Pancreas (tissue), 10 donors: ENCODE results near the gene ATXN1. TPM values are rescaled to one million over a fixed set of nuclear protein-coding genes. Genes with fewer than 3 reads are reported as not detected.

Experiments used
- ATAC-seq, 4 donors: fragments of 200-7000 bp; cut with Tn5 transposase; one replicate each; pipeline versions ENCODE4 v1.8.0 to v1.9.1; 2020; ENCODE audit warnings: mild to moderate bottlenecking in 4 of 4, moderate library complexity in 4 of 4
- DNase-seq, 6 donors: peaks; one replicate each; pipeline ENCODE4 v3.0.0-alpha.2; 2020
- FAIRE-seq: peaks from 2 replicates; lab custom pipeline; 2012; peaks lifted over from hg19 to GRCh38; lab: Jason Lieb, UNC
- H3K27ac ChIP-seq, 4 donors: fragments of 200-600 bp; sonication (generic); 1 replicate in 3 of 4; 2 replicates in 1 of 4; pipeline versions ENCODE4 v1.5.0 to v1.8.0; 2020
- H3K27me3 ChIP-seq, 4 donors: fragments of 200-600 bp; one replicate each; pipeline ENCODE4 v1.8.0; 2021
- H3K36me3 ChIP-seq, 3 donors: fragments of 200-600 bp; sonication (generic) in 1 of 3; one replicate each; pipeline versions ENCODE4 v1.5.0 to v1.8.0; 2020 to 2021
- H3K4me1 ChIP-seq, 3 donors: fragments of 200-600 bp; one replicate each; pipeline ENCODE4 v1.8.0; 2021
- H3K4me3 ChIP-seq, 4 donors: fragments of 200-600 bp; sonication (generic) in 2 of 4; one replicate each; pipeline versions ENCODE4 v1.5.0 to v1.8.0; 2020 to 2021
- H3K9me3 ChIP-seq, 4 donors: fragments of 200-600 bp; one replicate each; pipeline ENCODE4 v1.8.0; 2021
- CTCF ChIP-seq, 4 donors: fragments of 200-600 bp; sonication (generic) in 3 of 4; IDR thresholded peaks; one replicate each; pipeline versions ENCODE4 v1.5.0 to v1.8.0; 2021; ENCODE audit warnings: antibody characterized with exemption in 4 of 4
- WGBS, 2 donors: extraction: QIAGEN DNeasy Blood & Tissue Kit; methylation state at CpG; one replicate each; pipeline ENCODE4 v1.1.7; 2013; 5-methylcytosine and 5-hydroxymethylcytosine counted together
- intact Hi-C, 3 donors: fragments of 100-400 bp; cut with DNase I; formaldehyde crosslinking; loops; one replicate each; pipeline versions ENCODE4 v1.11.1 to v1.14.2; 2022
- polyA plus RNA-seq, 2 donors: library from polyadenylated mRNA; stranded (reverse); fragments of 200-250 nt; gene quantifications; one replicate each; pipeline ENCODE4 v1.2.3, GENCODE V29; 2013
- total RNA-seq, 6 donors: library from RNA; stranded (reverse); fragmentation: NEBNext Ultra II Directional in 4 of 6; extraction: Animal tissue kit (Norgen Biotek cat#: 25700) in 4 of 6; gene quantifications; one replicate each; pipeline versions ENCODE4 v1.2.1 to v1.2.4, GENCODE V29; 2021 to 2023
- donor health status: healthy with polysubstance abuse.
- donor health status: DM: no; HTN: no; CAD: no; lungs with moderate emphysema.
- donor health status: DM: no; HTN: no; CAD: no.
- donor health status: control.
- donor health status: control.
- donor health status: Bipolar disorder and iron deficiency.
- donor health status: DM: yes; HTN: yes; CAD: no.
- donor health status: DM: no; HTN: no; CAD: no.
- donor health status: DM: no; HTN: no; CAD: no.
- donor health status: DM: yes; HTN: yes; CAD: no.

Gene ATXN1
- total and polyA plus RNA-seq, 8 donors = 4.9 to 38.6 (median 20.5) TPM

DNA sequence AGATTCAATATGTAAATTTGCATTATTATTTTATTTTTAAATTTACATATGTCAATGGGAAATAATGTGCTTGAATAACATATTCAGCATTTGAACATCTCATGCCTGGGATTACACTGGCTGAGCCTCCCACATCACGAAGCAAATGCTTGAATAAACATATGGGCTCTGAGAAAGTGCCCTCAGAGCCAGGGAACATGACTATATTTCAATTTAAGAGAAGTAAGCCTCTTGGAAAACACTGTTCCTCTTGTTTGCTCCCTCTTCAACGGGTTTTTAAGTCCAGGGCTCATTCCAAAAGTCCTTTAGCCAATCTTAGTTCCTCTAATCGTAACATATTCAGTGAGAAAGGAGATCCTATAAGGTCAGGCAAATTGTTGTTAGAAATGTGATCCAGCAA, 400.9 kb downstream of the ATXN1 start:
- DNase-seq (no peak), FAIRE-seq (no peak), ATAC-seq (no peak)
- no peak overlapping the region for H3K4me3 ChIP-seq
- no peaks in the 10 kb centered on the region for H3K36me3 ChIP-seq
- no peaks in the 10 kb centered on the region for H3K4me1 ChIP-seq
- WGBS, 2 donors = 89 to 91% methylated on average over 3 of the region's 3 CpGs
- H3K27ac ChIP-seq = no peak overlapping the region
- no peak for TF ChIP-seq CTCF (IDR thresholded peaks at IDR 0.05)
- H3K27me3 ChIP-seq = no peaks in the 10 kb centered on the region
- intact Hi-C loops = no loop called here
- H3K9me3 ChIP-seq = no peaks in the 10 kb centered on the region

DNA sequence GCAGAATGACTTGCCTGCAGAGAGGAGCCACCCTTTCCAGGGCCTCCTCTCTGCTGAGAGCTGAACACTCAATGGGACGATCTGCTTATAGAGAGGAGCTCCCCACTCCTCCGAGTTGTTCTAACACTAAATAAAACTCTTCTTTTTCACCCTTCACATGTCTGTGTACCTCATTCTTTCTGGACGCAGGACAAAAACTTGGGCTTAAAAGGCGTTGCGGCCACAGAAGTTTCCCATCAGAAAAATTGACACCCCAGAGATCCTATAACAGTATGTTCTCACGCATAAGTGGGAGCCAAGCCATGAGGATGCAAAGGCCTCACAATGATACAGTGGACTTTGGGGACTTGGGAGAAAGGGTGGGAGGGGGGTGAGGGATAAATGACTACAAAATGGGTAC, 401.7 kb downstream of the ATXN1 start:
- ATAC-seq (no peak), DNase-seq (no peak)
- intact Hi-C loops = no loop called here

GRCh38 chr6:16358531-16359138, 402.6 kb downstream of the ATXN1 start:
- ATAC-seq (no peak), FAIRE-seq (no peak), DNase-seq (no peak)
- no peak overlapping the region for H3K27ac ChIP-seq
- WGBS, 2 donors = 89 to 90% methylated on average over 16 to 18 of the region's 18 CpGs
- no peaks in the 10 kb centered on the region for H3K4me1 ChIP-seq
- no peaks in the 10 kb centered on the region for H3K36me3 ChIP-seq
- no peak overlapping the region for H3K4me3 ChIP-seq
- intact Hi-C loops = no loop called here
- no peaks in the 10 kb centered on the region for H3K27me3 ChIP-seq
- no peaks in the 10 kb centered on the region for H3K9me3 ChIP-seq
- no peak for TF ChIP-seq CTCF (IDR thresholded peaks at IDR 0.05)

More for the DNA sequence above, 401.7 kb downstream of the ATXN1 start:
- Histone ChIP-seq H3K4me3 (no peak overlapping the region), H3K9me3 (no peaks in the 10 kb centered on the region), H3K36me3 (no peaks in the 10 kb centered on the region), H3K27me3 (no peaks in the 10 kb centered on the region), H3K27ac (no peak overlapping the region), H3K4me1 (no peaks in the 10 kb centered on the region)
- no peak for FAIRE-seq
- WGBS, 2 donors = 93 to 95% methylated on average over 6 of the region's 6 CpGs
- no peak for TF ChIP-seq CTCF (IDR thresholded peaks at IDR 0.05)

- Histone ChIP-seq H3K27me3 (no peaks in the 10 kb centered on the region), H3K4me1 (no peaks in the 10 kb centered on the region), H3K4me3 (no peak overlapping the region), H3K36me3 (no peaks in the 10 kb centered on the region), H3K27ac (no peak overlapping the region), H3K9me3 (no peaks in the 10 kb centered on the region)
- FAIRE-seq (no peak), ATAC-seq (no peak), DNase-seq (no peak)
- WGBS, 2 donors = 92 to 93% methylated on average over 16 of the region's 16 CpGs
- no peak for TF ChIP-seq CTCF (IDR thresholded peaks at IDR 0.05)
- intact Hi-C loops = no loop called here
These were observed 405.4 kb downstream of the ATXN1 start for GRCh38 chr6:16355699-16356446.

DNA sequence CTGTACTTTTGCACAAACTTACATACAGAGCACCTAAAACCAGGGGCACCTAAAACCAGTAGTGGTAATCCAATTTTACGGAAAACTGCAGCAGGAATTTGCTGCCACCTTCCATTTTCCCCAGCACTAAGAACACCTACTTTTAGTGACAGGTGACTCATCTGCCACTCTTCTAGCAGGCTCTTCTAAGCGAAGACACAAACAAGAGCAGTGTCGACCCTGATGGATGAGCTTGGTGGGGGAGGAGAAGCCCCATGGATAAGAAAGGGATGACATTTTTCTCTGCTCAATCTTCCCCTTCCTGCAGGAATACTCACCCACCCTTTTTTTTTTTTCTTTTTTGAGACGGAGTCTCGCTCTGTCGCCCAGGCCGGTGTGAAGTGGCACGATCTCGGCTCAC, 406.0 kb downstream of the ATXN1 start:
- Histone ChIP-seq H3K4me3 (no peak overlapping the region), H3K36me3 (no peaks in the 10 kb centered on the region), H3K4me1 (no peaks in the 10 kb centered on the region), H3K27me3 (no peaks in the 10 kb centered on the region), H3K27ac (no peak overlapping the region), H3K9me3 (no peaks in the 10 kb centered on the region)
- no peak for TF ChIP-seq CTCF (IDR thresholded peaks at IDR 0.05)
- no peak for DNase-seq
- FAIRE-seq = no peak
- 95 to 96% methylated on average over 9 of the region's 9 CpGs for WGBS, 2 donors
- ATAC-seq = no peak
- intact Hi-C loops = no loop called here
